PC-9 (cell line): ENCODE data around the gene MAGI1. TPM values are rescaled to one million over a fixed set of nuclear protein-coding genes. Genes with fewer than 3 reads are reported as not detected.
"Not testable (repeated sequence)": the region's sequence is repeated elsewhere in the genome, so short reads cannot be mapped to it uniquely, and the experiment has no call there.

Experiments
- BruUV-seq: library from RNA; stranded (reverse); fragments of 400-500 nt; replicated peaks from 2 replicates; lab custom pipeline; 2021; lab: Mats Ljungman, UMichigan
- CTCF ChIA-PET: fragments of 300-600 bp; sonication (Branson Sonifier 250); formaldehyde crosslinking; loops from one replicate; lab custom pipeline; 2022; ENCODE audit warnings: antibody characterized with exemption; lab: Charles Lee
- POLR2A ChIA-PET: fragments of 300-600 bp; sonication (Branson Sonifier 250); formaldehyde crosslinking; loops from one replicate; lab custom pipeline; 2022; ENCODE audit warnings: antibody characterized with exemption; ENCODE audit not compliant: unreplicated experiment; lab: Charles Lee
- DNase-seq, 2 experiments: peaks; one replicate each; pipeline versions ENCODE4 v3.0.0 to v3.0.0-alpha.2; 2015 to 2022; ENCODE audit warnings: mixed read lengths in 1 of 2
- H2AFZ ChIP-seq: fragments of 200-600 bp; sonication (generic); 2 replicates; pipeline ENCODE4 v1.8.1; 2017; ENCODE audit warnings: antibody characterized with exemption
- H3F3A ChIP-seq: fragments of 200-600 bp; sonication (generic); 2 replicates; pipeline ENCODE4 v1.8.1; 2017; ENCODE audit warnings: antibody characterized with exemption, mild to moderate bottlenecking, low read depth; ENCODE audit not compliant: insufficient read depth
- H3K27ac ChIP-seq: fragments of 200-600 bp; sonication (generic); 2 replicates; pipeline ENCODE4 v1.6.1; 2016; ENCODE audit warnings: mixed run types
- H3K27me3 ChIP-seq: fragments of 200-600 bp; sonication (generic); 2 replicates; pipeline ENCODE4 v1.6.1; 2016; ENCODE audit warnings: low read depth, mixed run types; ENCODE audit not compliant: insufficient read depth
- H3K36me3 ChIP-seq: fragments of 200-600 bp; sonication (generic); 2 replicates; pipeline ENCODE4 v1.6.1; 2016; ENCODE audit warnings: low read depth, mixed run types
- H3K4me1 ChIP-seq: fragments of 200-600 bp; sonication (generic); replicated peaks from 2 replicates; pipeline ENCODE4 v1.6.1; 2016; ENCODE audit warnings: mixed run types; ENCODE audit not compliant: insufficient read depth
- H3K4me2 ChIP-seq: fragments of 200-600 bp; sonication (generic); 2 replicates; pipeline ENCODE4 v1.6.1; 2017; ENCODE audit warnings: mixed run types
- H3K4me3 ChIP-seq: fragments of 200-600 bp; sonication (generic); 2 replicates; pipeline ENCODE4 v1.6.1; 2016; ENCODE audit warnings: mixed run types
- H3K79me2 ChIP-seq: fragments of 200-600 bp; sonication (generic); 2 replicates; pipeline ENCODE4 v1.6.1; 2017; ENCODE audit warnings: low read depth, mixed run types
- H3K9me2 ChIP-seq: fragments of 200-600 bp; sonication (generic); 2 replicates; pipeline ENCODE4 v1.8.1; 2017; ENCODE audit warnings: mild to moderate bottlenecking; ENCODE audit not compliant: insufficient read depth
- H3K9me3 ChIP-seq: fragments of 200-600 bp; sonication (generic); 2 replicates; pipeline ENCODE4 v1.8.1; 2016; ENCODE audit warnings: low read depth; ENCODE audit not compliant: insufficient read depth
- H4K20me1 ChIP-seq: fragments of 200-600 bp; sonication (generic); 2 replicates; pipeline ENCODE4 v1.8.1; 2017; ENCODE audit not compliant: insufficient read depth
- CTCF ChIP-seq: fragments of 200-600 bp; sonication (generic); conservative IDR thresholded peaks from 2 replicates; pipeline ENCODE4 v1.6.1; 2017; ENCODE audit warnings: mixed run types, antibody characterized with exemption, mild to moderate bottlenecking, moderate library complexity
- EZH2 ChIP-seq: fragments of 200-600 bp; sonication (generic); IDR thresholded peaks from 2 replicates; pipeline ENCODE4 v1.8.0; 2017; ENCODE audit warnings: antibody characterized with exemption, low read depth
- intact Hi-C: fragments of 100-400 bp; cut with micrococcal nuclease; formaldehyde crosslinking; loops from one replicate; pipeline ENCODE4 v1.10.0; 2022; ENCODE audit not compliant: unreplicated experiment
- total RNA-seq: library from RNA; stranded (reverse); gene quantifications from 2 replicates; pipeline ENCODE4 v1.2.3, GENCODE V29; 2021

Gene MAGI1
- total RNA-seq, 1 experiment from 2014 or later, result 23.3 TPM

- no peaks in the 10 kb centered on the region for H3K9me3 ChIP-seq
- no peaks in the 10 kb centered on the region for H4K20me1 ChIP-seq
- POLR2A ChIA-PET, result no interaction called here
- no peaks in the 10 kb centered on the region for H3K4me1 ChIP-seq
- no peaks in the 10 kb centered on the region for H3K36me3 ChIP-seq
- H3K79me2 ChIP-seq, result no peaks in the 10 kb centered on the region
- no peak overlapping the region for H2AFZ ChIP-seq
- H3K27ac ChIP-seq, result no peak overlapping the region
- H3K4me2 ChIP-seq, result no peak overlapping the region
- H3K27me3 ChIP-seq, result no peaks in the 10 kb centered on the region
- DNase-seq, result no peak
- BruUV-seq, result no TSS peak
- intact Hi-C loops, result no loop called here
- no peak overlapping the region for H3K4me3 ChIP-seq
- H3F3A ChIP-seq, result no peaks in the 10 kb centered on the region
- TF ChIP-seq EZH2 (no peak), CTCF (no peak)
- CTCF ChIA-PET, result interaction anchor here (0.6 kb wide), 1 partner anchor 303 kb away, joined by 6 read pairs; no protein-coding TSS in a partner anchor
- H3K9me2 ChIP-seq, result no peaks in the 10 kb centered on the region
Measured at GRCh38 chr3:65723011-65723410, 315.7 kb downstream of the MAGI1 start.

GRCh38 chr3:65720989-65721737 lies 317.6 kb downstream of the MAGI1 start:
- ChIA-PET CTCF (no interaction called here), POLR2A (no interaction called here)
- no peak overlapping the region for H3K27ac ChIP-seq
- no peaks in the 10 kb centered on the region for H3K79me2 ChIP-seq
- H3K36me3 ChIP-seq, result no peaks in the 10 kb centered on the region
- no peak overlapping the region for H3K4me3 ChIP-seq
- H3K27me3 ChIP-seq, result no peaks in the 10 kb centered on the region
- H3K9me3 ChIP-seq, result no peaks in the 10 kb centered on the region
- no peak overlapping the region for H2AFZ ChIP-seq
- TF ChIP-seq CTCF (no peak), EZH2 (no peak)
- H3K4me1 ChIP-seq, result no peaks in the 10 kb centered on the region
- no peaks in the 10 kb centered on the region for H3K9me2 ChIP-seq
- no peak for DNase-seq
- no peak overlapping the region for H3K4me2 ChIP-seq
- intact Hi-C loops, result no loop called here
- no peaks in the 10 kb centered on the region for H3F3A ChIP-seq
- H4K20me1 ChIP-seq, result no peaks in the 10 kb centered on the region
- BruUV-seq, result no TSS peak

GRCh38 chr3:65719639-65720038 lies 319.1 kb downstream of the MAGI1 start:
- BruUV-seq, H3K4me2 ChIP-seq, H2AFZ ChIP-seq, DNase-seq, H3F3A ChIP-seq, H3K36me3 ChIP-seq, H3K4me3 ChIP-seq, H3K27me3 ChIP-seq, H3K4me1 ChIP-seq, H3K27ac ChIP-seq, CTCF ChIA-PET, H3K79me2 ChIP-seq, H3K9me2 ChIP-seq, H3K9me3 ChIP-seq, intact Hi-C loops, POLR2A ChIA-PET, H4K20me1 ChIP-seq: not testable (repeated sequence)
